ENCODE measurements around the gene BST1. TPM values are rescaled to one million over a fixed set of nuclear protein-coding genes. Genes with fewer than 3 reads are reported as not detected.

BST1 gene
- total RNA-seq, 4 donors from 2014 or later, result 0.26 to 2.1 (median 0.95) TPM

DNA sequence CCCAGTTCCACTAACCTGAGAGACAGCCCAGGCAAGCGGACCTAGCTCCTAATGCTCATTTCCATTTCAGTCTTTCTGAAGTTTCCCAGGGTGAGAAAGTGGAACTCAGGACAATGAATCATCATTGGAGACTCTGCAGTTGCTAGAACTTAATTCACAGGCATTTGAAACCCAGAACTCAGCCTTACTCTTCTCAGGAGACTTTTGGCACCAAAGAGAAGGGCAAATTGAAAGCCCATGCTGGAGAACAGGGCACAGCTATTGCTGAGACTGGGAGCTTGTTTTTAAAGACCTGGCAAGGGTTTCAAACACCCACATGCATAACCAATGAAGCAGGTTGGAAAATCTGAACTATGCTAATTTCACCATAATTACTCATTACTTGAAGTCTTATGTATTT is 36.0 kb downstream of the BST1 start:
- Histone ChIP-seq H3K4me1 (no peaks in the 10 kb centered on the region), H3K9me3 (no peaks in the 10 kb centered on the region), H3K27me3 (no peaks in the 10 kb centered on the region), H3K4me3 (no peak overlapping the region), H3K36me3 (no peaks in the 10 kb centered on the region), H3K27ac (no peak overlapping the region)
- DNase-seq (no peak), ATAC-seq (no peak)
- intact Hi-C loops (cut with DNase I; ENCODE audit: low total_unique reads), result no loop called here
- in situ Hi-C loops (cut with MboI; ENCODE audit: low sequenced_read_pairs in 4 of 4), result loop anchor here in 2 of 4 donors (10.0 to 25.0 kb wide), 2 partner anchors 223 to 266 kb away; partner anchors contain the start of gene FGFBP2 (in 1 of the 2)
- TF ChIP-seq, protein P1, sequence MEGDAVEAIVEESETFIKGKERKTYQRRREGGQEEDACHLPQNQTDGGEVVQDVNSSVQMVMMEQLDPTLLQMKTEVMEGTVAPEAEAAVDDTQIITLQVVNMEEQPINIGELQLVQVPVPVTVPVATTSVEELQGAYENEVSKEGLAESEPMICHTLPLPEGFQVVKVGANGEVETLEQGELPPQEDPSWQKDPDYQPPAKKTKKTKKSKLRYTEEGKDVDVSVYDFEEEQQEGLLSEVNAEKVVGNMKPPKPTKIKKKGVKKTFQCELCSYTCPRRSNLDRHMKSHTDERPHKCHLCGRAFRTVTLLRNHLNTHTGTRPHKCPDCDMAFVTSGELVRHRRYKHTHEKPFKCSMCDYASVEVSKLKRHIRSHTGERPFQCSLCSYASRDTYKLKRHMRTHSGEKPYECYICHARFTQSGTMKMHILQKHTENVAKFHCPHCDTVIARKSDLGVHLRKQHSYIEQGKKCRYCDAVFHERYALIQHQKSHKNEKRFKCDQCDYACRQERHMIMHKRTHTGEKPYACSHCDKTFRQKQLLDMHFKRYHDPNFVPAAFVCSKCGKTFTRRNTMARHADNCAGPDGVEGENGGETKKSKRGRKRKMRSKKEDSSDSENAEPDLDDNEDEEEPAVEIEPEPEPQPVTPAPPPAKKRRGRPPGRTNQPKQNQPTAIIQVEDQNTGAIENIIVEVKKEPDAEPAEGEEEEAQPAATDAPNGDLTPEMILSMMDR (IDR thresholded peaks at IDR 0.05 in 4 of 5, conservative IDR thresholded peaks at IDR 0.05 in 1 of 5), result no peak
- TF ChIP-seq POLR2A (IDR thresholded peaks at IDR 0.05), result no peak

DNA sequence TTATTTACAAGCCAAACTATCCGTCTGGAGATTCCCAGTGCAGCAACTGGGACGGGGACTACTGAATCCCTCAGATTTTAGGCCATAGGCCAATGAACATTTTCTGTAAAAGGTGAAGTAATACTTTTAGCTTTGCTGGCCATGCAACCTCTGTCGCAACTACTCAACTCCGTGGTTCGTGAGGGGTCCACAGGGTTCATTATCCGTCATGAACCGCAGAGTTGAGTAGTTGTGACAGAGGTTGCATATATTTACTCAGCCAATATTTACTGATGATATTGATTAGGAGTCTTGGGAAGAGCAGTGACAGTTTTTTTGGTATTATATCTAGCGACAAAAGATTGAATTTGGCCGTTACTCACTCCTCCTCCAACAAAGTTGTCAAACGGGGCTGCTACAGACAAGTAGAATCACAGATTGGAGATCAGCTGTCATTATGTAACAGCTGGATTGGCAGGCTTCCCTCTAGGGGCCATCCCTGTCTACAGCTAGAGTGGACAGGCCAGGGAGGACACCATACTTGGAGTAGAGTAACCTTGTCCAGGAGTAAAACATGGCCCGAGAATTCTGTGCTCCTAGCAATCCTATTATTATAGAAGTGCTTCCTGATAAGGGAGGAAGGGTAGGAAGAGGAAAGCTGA is 38.0 kb downstream of the BST1 start:
- no peak for DNase-seq
- intact Hi-C loops (cut with DNase I; ENCODE audit: low total_unique reads), result no loop called here
- in situ Hi-C loops (cut with MboI; ENCODE audit: low sequenced_read_pairs in 4 of 4), result loop anchor here in 1 of 4 donors (25.0 kb wide), 1 partner anchor 221 kb away; the partner anchor contains the start of gene FGFBP2

DNA sequence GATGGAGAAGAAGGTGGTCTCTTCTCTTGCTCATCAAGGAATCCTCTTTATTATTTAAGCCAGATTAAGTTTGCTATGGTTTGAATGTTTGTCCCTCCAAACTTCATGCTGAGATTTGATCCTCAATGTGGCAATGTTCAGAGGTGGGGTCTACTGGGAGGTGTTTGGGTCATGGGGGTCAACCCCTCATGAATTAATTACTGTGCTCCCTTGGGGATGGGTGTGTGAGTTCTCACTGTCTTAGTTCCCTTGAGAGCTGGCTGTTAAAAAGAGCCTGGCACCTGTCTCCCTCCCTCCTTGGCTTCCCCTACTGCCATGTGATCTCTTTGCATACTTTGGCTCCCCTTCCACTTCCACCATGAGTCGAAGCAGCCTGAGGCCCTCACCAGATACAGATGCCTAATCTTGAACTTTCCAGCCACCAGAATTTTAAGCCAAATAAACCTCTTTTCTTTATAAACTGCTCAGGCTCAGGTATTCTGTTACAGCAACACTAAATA is 39.3 kb downstream of the BST1 start:
- no peak overlapping the region for H3K27ac ChIP-seq
- TF ChIP-seq, protein P1 (IDR thresholded peaks at IDR 0.05 in 4 of 5, conservative IDR thresholded peaks at IDR 0.05 in 1 of 5), result no peak
- TF ChIP-seq POLR2A (IDR thresholded peaks at IDR 0.05), result no peak
- ATAC-seq, result no peak
- intact Hi-C loops (cut with DNase I; ENCODE audit: low total_unique reads) (no loop called here), in situ Hi-C loops (cut with MboI; ENCODE audit: low sequenced_read_pairs in 4 of 4) (loop anchor here in 1 of 4 donors (25.0 kb wide), 1 partner anchor 220 kb away; the partner anchor contains the start of gene FGFBP2)
- no peaks in the 10 kb centered on the region for H3K36me3 ChIP-seq
- no peaks in the 10 kb centered on the region for H3K27me3 ChIP-seq
- no peak for DNase-seq
- no peaks in the 10 kb centered on the region for H3K4me1 ChIP-seq
- no peak overlapping the region for H3K4me3 ChIP-seq
- H3K9me3 ChIP-seq, result no peaks in the 10 kb centered on the region

More for the DNA sequence above, 38.0 kb downstream of the BST1 start:
- TF ChIP-seq POLR2A (IDR thresholded peaks at IDR 0.05), result no peak
- TF ChIP-seq, protein P1 (IDR thresholded peaks at IDR 0.05 in 4 of 5, conservative IDR thresholded peaks at IDR 0.05 in 1 of 5), result no peak
- no peak for ATAC-seq
- Histone ChIP-seq H3K4me1 (no peaks in the 10 kb centered on the region), H3K27ac (no peak overlapping the region), H3K4me3 (no peak overlapping the region), H3K9me3 (no peaks in the 10 kb centered on the region), H3K27me3 (no peaks in the 10 kb centered on the region), H3K36me3 (no peaks in the 10 kb centered on the region)

DNA sequence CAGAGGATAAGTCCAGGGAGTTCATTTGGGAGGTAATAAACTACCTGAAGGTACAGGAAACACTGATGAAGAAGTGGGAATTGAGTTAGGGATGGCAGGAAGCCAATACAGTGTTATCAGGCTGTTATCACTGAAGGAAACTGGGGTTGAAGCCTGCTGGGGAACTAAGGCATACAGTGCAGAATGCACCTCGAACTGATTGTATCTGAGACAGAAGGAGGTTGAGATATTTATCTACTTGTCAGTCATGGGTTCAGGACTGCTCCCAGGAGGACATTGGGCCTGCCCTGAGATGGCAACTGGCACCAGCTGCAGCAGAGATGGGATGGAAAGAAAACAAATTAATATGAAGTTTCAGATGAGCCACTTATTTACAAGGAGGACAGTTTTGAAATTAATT is 39.8 kb downstream of the BST1 start:
- DNase-seq (no peak), ATAC-seq (no peak)
- no peak overlapping the region for H3K4me3 ChIP-seq
- H3K36me3 ChIP-seq, result no peaks in the 10 kb centered on the region
- no peaks in the 10 kb centered on the region for H3K9me3 ChIP-seq
- intact Hi-C loops (cut with DNase I; ENCODE audit: low total_unique reads), result no loop called here
- TF ChIP-seq, protein P1 (IDR thresholded peaks at IDR 0.05 in 4 of 5, conservative IDR thresholded peaks at IDR 0.05 in 1 of 5), result no peak
- no peak for TF ChIP-seq POLR2A (IDR thresholded peaks at IDR 0.05)
- H3K27ac ChIP-seq, result no peak overlapping the region
- H3K4me1 ChIP-seq, result no peaks in the 10 kb centered on the region
- in situ Hi-C loops (cut with MboI; ENCODE audit: low sequenced_read_pairs in 4 of 4), result loop anchor here in 1 of 4 donors (25.0 kb wide), 1 partner anchor 220 kb away; the partner anchor contains the start of gene FGFBP2
- H3K27me3 ChIP-seq, result no peaks in the 10 kb centered on the region
